Stomach (tissue), 9 donors: ENCODE measurements around the gene IKZF1. TPM values are rescaled to one million over a fixed set of nuclear protein-coding genes. Genes with fewer than 3 reads are reported as not detected.

Experiments
- DNase-seq, 2 donors: peaks; one replicate each; pipeline versions ENCODE4 v3.0.0 to v3.0.0-alpha.2; 2013 to 2019
- H3K27ac ChIP-seq, 5 donors: fragments of 200-600 bp in 4 of 5; sonication (generic) in 4 of 5; one replicate each; pipeline ENCODE4 v1.5.1; 2013 to 2019; ENCODE audit warnings: mild to moderate bottlenecking in 1 of 5, moderate library complexity in 1 of 5
- H3K27me3 ChIP-seq, 3 donors: fragments of 200-600 bp; sonication (generic); one replicate each; pipeline ENCODE4 v1.5.1; 2017 to 2019; ENCODE audit warnings: mixed run types in 1 of 3
- H3K36me3 ChIP-seq, 4 donors: fragments of 200-600 bp; sonication (generic); 1 replicate in 3 of 4; 2 replicates in 1 of 4; pipeline ENCODE4 v1.5.1; 2016 to 2019
- H3K4me1 ChIP-seq, 4 donors: fragments of 200-600 bp; sonication (generic); one replicate each; pipeline ENCODE4 v1.5.1; 2016 to 2019
- H3K4me3 ChIP-seq, 4 donors: fragments of 200-600 bp; sonication (generic) in 3 of 4; one replicate each; pipeline ENCODE4 v1.5.1; 2016 to 2019; ENCODE audit warnings: mild to moderate bottlenecking in 1 of 4
- H3K9me3 ChIP-seq, 4 donors: fragments of 200-600 bp; sonication (generic); one replicate each; pipeline ENCODE4 v1.5.1; 2016 to 2019
- EP300 ChIP-seq: sonication (generic); formaldehyde crosslinking; IDR thresholded peaks from one replicate; pipeline ENCODE4 v1.6.1; 2017; ENCODE audit warnings: antibody characterized with exemption
- POLR2A ChIP-seq, 4 donors: fragments of 450-650 bp; IDR thresholded peaks; one replicate each; pipeline ENCODE4 v1.6.1; 2016; ENCODE audit warnings: antibody characterized with exemption in 4 of 4, control low read depth in 2 of 4, mild to moderate bottlenecking in 1 of 4, moderate library complexity in 1 of 4
- POLR2AphosphoS5 ChIP-seq, 3 donors: sonication (generic); formaldehyde crosslinking; IDR thresholded peaks; one replicate each; pipeline ENCODE4 v1.6.1; 2016; ENCODE audit warnings: antibody characterized with exemption in 3 of 3
- WGBS, 5 donors: extraction: QIAGEN DNeasy Blood & Tissue Kit in 3 of 5; methylation state at CpG; one replicate each; pipeline versions ENCODE4 v1.1.5 to v1.1.7; 2013 to 2018; 5-methylcytosine and 5-hydroxymethylcytosine counted together
- intact Hi-C: fragments of 100-400 bp; cut with DNase I; formaldehyde crosslinking; loops from one replicate; pipeline ENCODE4 v1.15.1; 2023; ENCODE audit warnings: low total_unique reads
- polyA plus RNA-seq, 3 donors: library from polyadenylated mRNA; stranded (reverse); fragments of 200-250 nt; gene quantifications; one replicate each; pipeline ENCODE4 v1.2.3, GENCODE V29; 2013
- total RNA-seq, 5 donors: library from RNA; depleted of rRNA; stranded (reverse); fragments of >200 nt; gene quantifications; one replicate each; pipeline versions ENCODE4 v1.1.0 to v1.2.3, GENCODE V29; 2014 to 2016
- TF ChIP-seq, protein P1 (sequence below), 7 experiments: fragments of 450-650 bp in 4 of 7; fragments of 200-600 bp in 3 of 7; sonication (generic) in 3 of 7; IDR thresholded peaks; one replicate each; pipeline ENCODE4 v1.5.1; 2016 to 2019; ENCODE audit warnings: antibody characterized with exemption in 7 of 7, control low read depth in 2 of 7, mild to moderate bottlenecking in 1 of 7
- donor health status: healthy with polysubstance abuse.
- donor health status: Bipolar disorder and iron deficiency.
- donor health status: healthy.

IKZF1 gene
- total and polyA plus RNA-seq, 8 donors: 1.5 to 139 (median 9.7) TPM

DNA sequence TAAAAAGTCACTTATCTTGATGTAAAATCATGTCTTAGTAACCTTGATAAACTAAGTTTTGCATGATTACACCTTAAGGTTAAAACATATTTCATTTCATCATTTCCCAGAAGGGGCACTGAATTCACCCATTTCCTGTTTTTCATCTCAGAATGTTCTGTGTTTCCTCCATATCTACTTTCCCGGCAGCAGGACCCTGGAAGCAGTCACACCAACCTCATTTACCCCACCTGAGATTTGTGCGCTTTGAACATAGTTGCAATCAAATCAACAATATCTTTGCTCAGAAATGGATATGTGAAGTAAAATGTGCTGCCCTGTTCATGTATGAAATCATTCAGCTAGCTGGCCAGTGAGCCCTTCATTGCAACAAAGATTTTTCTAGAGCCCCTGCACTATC is 46.8 kb downstream of the IKZF1 start:
- H3K4me1 ChIP-seq: peaks cover 0 to 19% (median 0%) of the 10 kb centered on the region in 4 donors
- no peak overlapping the region for H3K4me3 ChIP-seq
- no peaks in the 10 kb centered on the region for H3K36me3 ChIP-seq
- H3K9me3 ChIP-seq: no peaks in the 10 kb centered on the region
- H3K27ac ChIP-seq: peak overlapping the region in 4 of 5 donors; percentile 50 to 71 (median 60)
- intact Hi-C loops: no loop called here
- TF ChIP-seq POLR2A (IDR thresholded peaks at IDR 0.05): no peak
- TF ChIP-seq, protein P1, sequence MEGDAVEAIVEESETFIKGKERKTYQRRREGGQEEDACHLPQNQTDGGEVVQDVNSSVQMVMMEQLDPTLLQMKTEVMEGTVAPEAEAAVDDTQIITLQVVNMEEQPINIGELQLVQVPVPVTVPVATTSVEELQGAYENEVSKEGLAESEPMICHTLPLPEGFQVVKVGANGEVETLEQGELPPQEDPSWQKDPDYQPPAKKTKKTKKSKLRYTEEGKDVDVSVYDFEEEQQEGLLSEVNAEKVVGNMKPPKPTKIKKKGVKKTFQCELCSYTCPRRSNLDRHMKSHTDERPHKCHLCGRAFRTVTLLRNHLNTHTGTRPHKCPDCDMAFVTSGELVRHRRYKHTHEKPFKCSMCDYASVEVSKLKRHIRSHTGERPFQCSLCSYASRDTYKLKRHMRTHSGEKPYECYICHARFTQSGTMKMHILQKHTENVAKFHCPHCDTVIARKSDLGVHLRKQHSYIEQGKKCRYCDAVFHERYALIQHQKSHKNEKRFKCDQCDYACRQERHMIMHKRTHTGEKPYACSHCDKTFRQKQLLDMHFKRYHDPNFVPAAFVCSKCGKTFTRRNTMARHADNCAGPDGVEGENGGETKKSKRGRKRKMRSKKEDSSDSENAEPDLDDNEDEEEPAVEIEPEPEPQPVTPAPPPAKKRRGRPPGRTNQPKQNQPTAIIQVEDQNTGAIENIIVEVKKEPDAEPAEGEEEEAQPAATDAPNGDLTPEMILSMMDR (IDR thresholded peaks at IDR 0.05): no peak
- no peak for TF ChIP-seq POLR2AphosphoS5 (IDR thresholded peaks at IDR 0.05)
- TF ChIP-seq EP300: no peak
- DNase-seq: no peak
- H3K27me3 ChIP-seq: peaks cover 0 to 4% (median 0%) of the 10 kb centered on the region in 3 donors
- WGBS, 5 donors: 60 to 78% (median 64%) methylated on average over 2 of the region's 2 CpGs

- peaks cover 0 to 4% (median 0%) of the 10 kb centered on the region in 3 donors for H3K27me3 ChIP-seq
- no peak for DNase-seq
- peaks cover 0 to 17% (median 0%) of the 10 kb centered on the region in 4 donors for H3K4me1 ChIP-seq
- H3K4me3 ChIP-seq: no peak overlapping the region
- intact Hi-C loops: no loop called here
- H3K36me3 ChIP-seq: no peaks in the 10 kb centered on the region
- WGBS, 5 donors: 63 to 77% (median 67%) methylated on average over 3 of the region's 3 CpGs
- TF ChIP-seq EP300 (no peak), POLR2A (IDR thresholded peaks at IDR 0.05) (no peak), POLR2AphosphoS5 (IDR thresholded peaks at IDR 0.05) (no peak)
- TF ChIP-seq, protein P1 (IDR thresholded peaks at IDR 0.05): no peak
- H3K27ac ChIP-seq: peak overlapping the region in 4 of 5 donors; percentile 50 to 71 (median 60)
- no peaks in the 10 kb centered on the region for H3K9me3 ChIP-seq
These were observed 47.8 kb downstream of the IKZF1 start for GRCh38 chr7:50352282-50352681.

- peaks cover 0 to 4% (median 0%) of the 10 kb centered on the region in 3 donors for H3K27me3 ChIP-seq
- no peaks in the 10 kb centered on the region for H3K36me3 ChIP-seq
- no peak overlapping the region for H3K4me3 ChIP-seq
- no peak for TF ChIP-seq POLR2A (IDR thresholded peaks at IDR 0.05)
- TF ChIP-seq POLR2AphosphoS5 (IDR thresholded peaks at IDR 0.05): no peak
- TF ChIP-seq EP300: no peak
- TF ChIP-seq, protein P1 (IDR thresholded peaks at IDR 0.05): no peak
- no peaks in the 10 kb centered on the region for H3K9me3 ChIP-seq
- H3K4me1 ChIP-seq: peaks cover 0 to 18% (median 0%) of the 10 kb centered on the region in 4 donors
- 91 to 97% (median 96%) methylated on average over 1 of the region's 1 CpG for WGBS, 5 donors
- intact Hi-C loops: no loop called here
- no peak for DNase-seq
- peak overlapping the region in 3 of 5 donors; percentile 28 to 71 (median 56) for H3K27ac ChIP-seq
These were observed 48.2 kb downstream of the IKZF1 start for GRCh38 chr7:50352751-50353150.

GRCh38 chr7:50353201-50353600 is 48.7 kb downstream of the IKZF1 start:
- Histone ChIP-seq H3K4me1 (peaks cover 0 to 18% (median 0%) of the 10 kb centered on the region in 4 donors), H3K9me3 (no peaks in the 10 kb centered on the region), H3K4me3 (no peak overlapping the region), H3K36me3 (no peaks in the 10 kb centered on the region), H3K27ac (peak overlapping the region in 2 of 5 donors; percentile 28 to 71), H3K27me3 (peaks cover 0 to 4% (median 0%) of the 10 kb centered on the region in 3 donors)
- 78 to 88% (median 86%) methylated on average over 2 of the region's 2 CpGs for WGBS, 5 donors
- no peak for TF ChIP-seq POLR2AphosphoS5 (IDR thresholded peaks at IDR 0.05)
- no peak for TF ChIP-seq POLR2A (IDR thresholded peaks at IDR 0.05)
- no peak for TF ChIP-seq EP300
- TF ChIP-seq, protein P1 (IDR thresholded peaks at IDR 0.05): no peak
- no peak for DNase-seq
- intact Hi-C loops: no loop called here
